ENCODE results near the gene SH2D6. TPM values are rescaled to one million over a fixed set of nuclear protein-coding genes. Genes with fewer than 3 reads are reported as not detected.

SH2D6 gene
- total RNA-seq, result not detected
- polyA plus RNA-seq, result not detected
- long read RNA-seq, donor 1, result 0 reads
- long read RNA-seq, donor 2, result 0 reads
- long read RNA-seq, donor 3, result 0 reads

DNA sequence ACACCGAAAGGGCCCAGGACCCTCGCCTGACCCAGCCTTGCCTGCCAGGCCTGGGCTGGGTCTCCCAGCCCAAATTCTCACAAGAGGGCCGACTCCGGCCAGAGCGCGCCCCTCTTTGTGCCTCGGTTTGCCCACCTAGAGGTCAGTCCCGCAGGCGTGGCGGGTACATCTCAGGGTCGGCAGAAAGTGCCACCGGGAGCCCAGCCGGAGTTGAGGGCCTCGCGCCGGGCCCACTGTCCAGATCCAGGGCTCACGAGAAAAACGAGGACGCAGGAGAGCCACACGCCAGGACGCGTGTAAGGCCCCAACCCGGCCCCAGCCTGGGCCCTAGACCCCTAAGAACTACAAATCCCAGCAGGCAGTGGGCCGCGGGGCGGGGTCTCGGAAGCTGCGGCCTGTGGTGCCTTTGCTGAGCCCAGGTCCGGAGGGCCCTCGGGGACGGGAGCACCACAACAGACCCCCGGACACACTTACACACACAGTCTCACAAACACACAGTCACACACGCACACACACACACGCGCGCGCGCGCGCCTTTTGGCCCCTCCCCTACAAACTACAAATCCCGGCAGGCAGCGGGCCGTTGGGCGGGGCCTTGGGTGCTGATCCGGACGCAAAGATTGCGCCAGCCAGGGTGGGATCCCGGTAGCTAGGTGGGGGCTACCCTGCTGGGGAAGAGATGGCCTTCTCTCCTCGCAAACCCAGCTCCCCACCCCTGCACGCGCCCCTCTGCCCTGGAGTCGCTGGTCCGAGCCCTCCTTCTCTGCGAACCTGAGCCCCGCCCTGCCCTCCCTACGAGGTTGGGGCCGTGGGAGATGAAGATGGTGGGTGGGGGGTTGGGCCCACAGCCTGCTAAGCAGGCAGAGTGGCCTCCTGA lies at the start of gene SH2D6:
Gene SH2D6 (plus strand): TSS at position 583 of the 877 bp plus-strand sequence. CDS start 10,752 bp downstream, outside the sequence.
- Histone ChIP-seq H3K27me3 (peaks cover 0 to 8% (median 3%) of the 10 kb centered on the region in 9 donors), H3K4me1 (peaks cover 5 to 61% (median 29%) of the 10 kb centered on the region in 12 donors), H3K4me3 (peak within 1 kb of the TSS; percentile 68 to 86 (median 76)), H3K9me3 (no peaks in the 10 kb centered on the region), H3K36me3 (no peaks in the 10 kb centered on the region), H3K27ac (peak within 1 kb of the TSS; percentile 85 to 97 (median 94))
- ATAC-seq (peak; percentile 64 to 84 (median 81)), DNase-seq (peak; percentile 86 to 93 (median 88))
- intact Hi-C loops (cut with DNase I), result loop anchor here in 1 of 10 donors (5.0 kb wide), 1 partner anchor 199 kb away; the partner anchor contains the start of gene USP39
- TF ChIP-seq, protein P1, sequence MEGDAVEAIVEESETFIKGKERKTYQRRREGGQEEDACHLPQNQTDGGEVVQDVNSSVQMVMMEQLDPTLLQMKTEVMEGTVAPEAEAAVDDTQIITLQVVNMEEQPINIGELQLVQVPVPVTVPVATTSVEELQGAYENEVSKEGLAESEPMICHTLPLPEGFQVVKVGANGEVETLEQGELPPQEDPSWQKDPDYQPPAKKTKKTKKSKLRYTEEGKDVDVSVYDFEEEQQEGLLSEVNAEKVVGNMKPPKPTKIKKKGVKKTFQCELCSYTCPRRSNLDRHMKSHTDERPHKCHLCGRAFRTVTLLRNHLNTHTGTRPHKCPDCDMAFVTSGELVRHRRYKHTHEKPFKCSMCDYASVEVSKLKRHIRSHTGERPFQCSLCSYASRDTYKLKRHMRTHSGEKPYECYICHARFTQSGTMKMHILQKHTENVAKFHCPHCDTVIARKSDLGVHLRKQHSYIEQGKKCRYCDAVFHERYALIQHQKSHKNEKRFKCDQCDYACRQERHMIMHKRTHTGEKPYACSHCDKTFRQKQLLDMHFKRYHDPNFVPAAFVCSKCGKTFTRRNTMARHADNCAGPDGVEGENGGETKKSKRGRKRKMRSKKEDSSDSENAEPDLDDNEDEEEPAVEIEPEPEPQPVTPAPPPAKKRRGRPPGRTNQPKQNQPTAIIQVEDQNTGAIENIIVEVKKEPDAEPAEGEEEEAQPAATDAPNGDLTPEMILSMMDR (IDR thresholded peaks at IDR 0.05), result no peak
- TF ChIP-seq POLR2A (IDR thresholded peaks at IDR 0.05), result peak in 1 of 2 donors; percentile 71
- 13 to 20% (median 17%) methylated on average over 47 to 57 of the region's 57 CpGs for WGBS, 4 donors

DNA sequence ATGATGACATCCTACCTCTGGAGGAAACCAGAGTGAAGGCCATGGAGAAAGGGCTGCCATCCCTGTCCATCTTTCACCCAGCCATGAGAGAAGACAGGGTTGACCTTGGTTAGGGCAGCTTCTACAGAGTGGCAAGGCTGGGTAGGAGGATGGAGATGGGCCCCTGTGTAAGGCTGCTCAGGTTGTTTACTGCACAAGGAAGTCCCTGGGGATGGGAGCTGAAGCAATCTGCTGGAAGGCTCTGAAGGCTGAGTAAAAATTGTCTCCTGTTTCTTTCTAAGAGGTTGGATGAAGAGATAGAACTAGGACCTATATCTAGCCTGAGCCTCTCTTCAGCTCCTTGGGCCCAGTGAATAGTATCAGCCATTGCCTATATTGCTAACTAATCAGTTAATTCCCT lies 49.6 kb upstream of the SH2D6 start:
- H3K4me1 ChIP-seq, result no peaks in the 10 kb centered on the region
- ATAC-seq (no peak), DNase-seq (no peak)
- no peak overlapping the region for H3K27ac ChIP-seq
- TF ChIP-seq, protein P1 (IDR thresholded peaks at IDR 0.05), result no peak
- TF ChIP-seq POLR2A (IDR thresholded peaks at IDR 0.05), result no peak
- H3K27me3 ChIP-seq, result no peaks in the 10 kb centered on the region
- H3K4me3 ChIP-seq, result no peak overlapping the region
- peaks cover 0 to 5% (median 0%) of the 10 kb centered on the region in 12 donors for H3K9me3 ChIP-seq
- intact Hi-C loops (cut with DNase I), result no loop called here
- H3K36me3 ChIP-seq, result peaks cover 0 to 76% (median 37%) of the 10 kb centered on the region in 9 donors

DNA sequence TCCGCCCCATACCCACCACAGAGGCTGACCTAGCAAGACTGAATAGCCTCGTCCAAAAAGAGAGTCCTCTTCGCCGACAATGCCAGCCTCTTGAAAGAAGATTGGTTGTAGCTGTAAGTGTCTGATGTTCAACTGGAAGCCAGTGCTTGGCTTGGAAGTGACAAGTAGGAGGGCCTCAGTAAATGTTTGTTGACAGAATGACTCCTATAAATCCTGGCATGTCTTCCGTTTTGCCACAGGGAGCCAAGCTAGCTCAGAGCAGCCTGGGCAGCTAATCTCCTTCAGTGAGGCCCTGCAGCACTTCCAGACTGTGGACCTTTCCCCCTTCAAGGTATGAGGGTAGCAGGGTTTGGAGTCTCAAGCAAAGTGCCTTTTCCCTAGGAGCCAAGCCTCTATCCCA lies 49.0 kb upstream of the SH2D6 start:
- DNase-seq (no peak), ATAC-seq (no peak)
- no peak overlapping the region for H3K4me3 ChIP-seq
- H3K9me3 ChIP-seq, result peaks cover 0 to 10% (median 0%) of the 10 kb centered on the region in 12 donors
- 83 to 95% (median 93%) methylated on average over 2 to 5 of the region's 5 CpGs for WGBS, 4 donors
- TF ChIP-seq, protein P1 (IDR thresholded peaks at IDR 0.05), result no peak
- TF ChIP-seq POLR2A (IDR thresholded peaks at IDR 0.05), result no peak
- H3K27me3 ChIP-seq, result no peaks in the 10 kb centered on the region
- peaks cover 0 to 72% (median 37%) of the 10 kb centered on the region in 9 donors for H3K36me3 ChIP-seq
- no peaks in the 10 kb centered on the region for H3K4me1 ChIP-seq
- intact Hi-C loops (cut with DNase I), result no loop called here
- H3K27ac ChIP-seq, result no peak overlapping the region

DNA sequence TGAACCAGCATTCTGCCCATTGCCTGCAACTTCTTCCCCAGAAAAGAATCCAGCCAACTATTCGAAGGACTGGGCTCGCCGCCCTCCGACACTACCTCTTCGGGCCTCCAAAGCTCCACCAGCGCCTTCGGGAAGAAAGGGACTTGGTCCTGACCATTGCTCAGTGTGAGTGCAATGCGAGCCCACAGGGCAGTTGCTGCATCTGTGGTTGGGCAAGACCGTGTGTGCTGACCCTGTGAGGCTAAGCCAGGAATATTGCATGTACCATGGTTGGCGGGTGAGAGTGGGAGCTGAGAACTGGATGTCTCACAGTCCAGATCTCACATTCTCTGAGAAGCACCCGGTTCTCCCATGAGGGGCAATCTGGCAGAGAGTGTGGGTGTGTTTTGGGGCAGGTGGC lies 47.5 kb upstream of the SH2D6 start:
- intact Hi-C loops (cut with DNase I), result no loop called here
- DNase-seq (no peak), ATAC-seq (no peak)
- Histone ChIP-seq H3K27ac (no peak overlapping the region), H3K36me3 (peaks cover 0 to 68% (median 36%) of the 10 kb centered on the region in 9 donors), H3K4me1 (no peaks in the 10 kb centered on the region), H3K27me3 (no peaks in the 10 kb centered on the region), H3K9me3 (peaks cover 0 to 10% (median 0%) of the 10 kb centered on the region in 12 donors), H3K4me3 (no peak overlapping the region)
- WGBS, 4 donors, result 95 to 97% (median 96%) methylated on average over 10 to 11 of the region's 11 CpGs
- TF ChIP-seq, protein P1 (IDR thresholded peaks at IDR 0.05), result no peak
- no peak for TF ChIP-seq POLR2A (IDR thresholded peaks at IDR 0.05)

Measured in heart left ventricle (tissue), 16 donors.